ENCODE results near the gene HLA-DQA2.

DNA sequence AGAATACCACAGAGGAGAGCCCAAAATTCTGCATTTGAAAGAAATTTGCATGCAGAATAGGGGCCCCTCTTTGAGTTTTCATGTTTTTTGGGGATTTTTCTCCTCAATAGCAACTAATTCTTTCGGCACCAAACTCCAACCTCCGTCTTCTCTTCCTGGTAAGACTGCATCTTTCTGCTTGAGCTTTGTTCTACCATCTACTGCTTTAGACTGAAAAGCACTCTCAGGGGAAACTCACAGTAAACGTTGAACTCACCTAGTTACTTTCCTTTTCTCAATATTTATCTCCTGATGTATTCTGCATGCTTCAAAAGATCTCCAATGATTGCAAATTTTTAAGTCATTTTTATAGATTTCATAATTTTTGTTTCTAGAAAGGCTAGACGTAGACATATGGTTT is 37.8 kb upstream of the HLA-DQA2 start:
- TF ChIP-seq, protein P1, sequence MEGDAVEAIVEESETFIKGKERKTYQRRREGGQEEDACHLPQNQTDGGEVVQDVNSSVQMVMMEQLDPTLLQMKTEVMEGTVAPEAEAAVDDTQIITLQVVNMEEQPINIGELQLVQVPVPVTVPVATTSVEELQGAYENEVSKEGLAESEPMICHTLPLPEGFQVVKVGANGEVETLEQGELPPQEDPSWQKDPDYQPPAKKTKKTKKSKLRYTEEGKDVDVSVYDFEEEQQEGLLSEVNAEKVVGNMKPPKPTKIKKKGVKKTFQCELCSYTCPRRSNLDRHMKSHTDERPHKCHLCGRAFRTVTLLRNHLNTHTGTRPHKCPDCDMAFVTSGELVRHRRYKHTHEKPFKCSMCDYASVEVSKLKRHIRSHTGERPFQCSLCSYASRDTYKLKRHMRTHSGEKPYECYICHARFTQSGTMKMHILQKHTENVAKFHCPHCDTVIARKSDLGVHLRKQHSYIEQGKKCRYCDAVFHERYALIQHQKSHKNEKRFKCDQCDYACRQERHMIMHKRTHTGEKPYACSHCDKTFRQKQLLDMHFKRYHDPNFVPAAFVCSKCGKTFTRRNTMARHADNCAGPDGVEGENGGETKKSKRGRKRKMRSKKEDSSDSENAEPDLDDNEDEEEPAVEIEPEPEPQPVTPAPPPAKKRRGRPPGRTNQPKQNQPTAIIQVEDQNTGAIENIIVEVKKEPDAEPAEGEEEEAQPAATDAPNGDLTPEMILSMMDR (IDR thresholded peaks at IDR 0.05; ENCODE audit: insufficient read depth, low read depth, low read length): no peak
- no peak for TF ChIP-seq EZH2 (IDR thresholded peaks at IDR 0.05; ENCODE audit: insufficient read depth, low read length)
